IMR-90 (cell line): Measurements from ENCODE around the gene IVL. TPM values are rescaled to one million over a fixed set of nuclear protein-coding genes. Genes with fewer than 3 reads are reported as not detected.

Experiments
- ATAC-seq: fragments of 200-7000 bp; cut with Tn5 transposase; 2 replicates; pipeline ENCODE4 v1.9.1; 2020; ENCODE audit warnings: low read depth, mild to moderate bottlenecking, moderate library complexity
- BruUV-seq: library from RNA; stranded (reverse); fragments of 400-500 nt; replicated peaks from 2 replicates; lab custom pipeline; 2021; lab: Mats Ljungman, UMichigan
- CTCF ChIA-PET: fragments of 300-600 bp; formaldehyde crosslinking; extraction: SDS; loops from one replicate; lab custom pipeline; 2021; ENCODE audit warnings: antibody characterized with exemption; lab: Yijun Ruan, JAX
- POLR2A ChIA-PET: fragments of 300-600 bp; sonication (Branson Sonifier 250); formaldehyde crosslinking; loops from one replicate; lab custom pipeline; 2022; ENCODE audit warnings: antibody characterized with exemption; ENCODE audit not compliant: unreplicated experiment; lab: Charles Lee
- DNase-seq: peaks from one replicate; pipeline ENCODE4 v3.0.0; 2013
- H2AFZ ChIP-seq: replicated peaks from 2 replicates; pipeline ENCODE3; 2013; ENCODE audit warnings: low read length, mild to moderate bottlenecking; ENCODE audit not compliant: poor library complexity
- H2AK5ac ChIP-seq: 2 replicates; pipeline ENCODE4 v1.6.1; 2013; ENCODE audit warnings: low read depth, low read length, inconsistent platforms
- H2AK9ac ChIP-seq: replicated peaks from 2 replicates; pipeline ENCODE3; 2013; ENCODE audit warnings: mild to moderate bottlenecking, low read depth, low read length, moderate library complexity; ENCODE audit not compliant: poor library complexity
- H2BK120ac ChIP-seq: 2 replicates; pipeline ENCODE4 v1.6.1; 2013; ENCODE audit warnings: low read depth, low read length, inconsistent platforms
- H2BK15ac ChIP-seq: 3 replicates; pipeline ENCODE4 v1.6.1; 2013; ENCODE audit warnings: low read depth, low read length, inconsistent platforms
- H2BK20ac ChIP-seq: 2 replicates; pipeline ENCODE4 v1.6.1; 2013; ENCODE audit warnings: low read depth, mild to moderate bottlenecking, inconsistent platforms, low read length, moderate library complexity
- H2BK5ac ChIP-seq: 2 replicates; pipeline ENCODE4 v1.6.1; 2013; ENCODE audit warnings: mild to moderate bottlenecking, low read depth, low read length, inconsistent platforms; ENCODE audit not compliant: poor library complexity, severe bottlenecking
- H3K14ac ChIP-seq: replicated peaks from 2 replicates; pipeline ENCODE4 v1.6.1; 2013; ENCODE audit warnings: low read depth, low read length, inconsistent platforms
- H3K18ac ChIP-seq: 2 replicates; pipeline ENCODE4 v1.6.1; 2013; ENCODE audit warnings: low read depth, low read length, control low read depth
- H3K23ac ChIP-seq: 2 replicates; pipeline ENCODE4 v1.6.1; 2013; ENCODE audit warnings: low read depth, low read length, inconsistent platforms
- H3K27ac ChIP-seq: 2 replicates; pipeline ENCODE4 v1.5.1; 2013; ENCODE audit warnings: mild to moderate bottlenecking, control low read depth, low read length; ENCODE audit not compliant: insufficient read depth
- H3K27me3 ChIP-seq: 2 replicates; pipeline ENCODE4 v1.6.1; 2013; ENCODE audit warnings: low read length; ENCODE audit not compliant: control insufficient read depth, insufficient read depth
- H3K36me3 ChIP-seq: 2 replicates; pipeline ENCODE4 v1.6.1; 2013; ENCODE audit warnings: low read length, mixed read lengths; ENCODE audit not compliant: control insufficient read depth, insufficient read depth
- H3K4ac ChIP-seq: 2 replicates; pipeline ENCODE4 v1.6.1; 2013; ENCODE audit warnings: low read depth, low read length, inconsistent platforms
- H3K4me1 ChIP-seq: 2 replicates; pipeline ENCODE4 v1.6.1; 2013; ENCODE audit warnings: low read length, mixed read lengths; ENCODE audit not compliant: control insufficient read depth, insufficient read depth
- H3K4me2 ChIP-seq: 2 replicates; pipeline ENCODE4 v1.6.1; 2013; ENCODE audit warnings: low read depth, mild to moderate bottlenecking, control low read depth, low read length, moderate library complexity
- H3K4me3 ChIP-seq: 2 replicates; pipeline ENCODE4 v1.5.1; 2013; ENCODE audit warnings: low read depth, mild to moderate bottlenecking, control low read depth, low read length, moderate library complexity; ENCODE audit not compliant: insufficient read depth
- H3K56ac ChIP-seq: 2 replicates; pipeline ENCODE4 v1.6.1; 2013; ENCODE audit warnings: low read length, inconsistent platforms; ENCODE audit not compliant: insufficient read depth; ENCODE audit errors: extremely low read depth
- H3K79me1 ChIP-seq, 2 experiments: 2 replicates each; pipeline ENCODE4 v1.6.1; 2013; ENCODE audit warnings: low read length in 2 of 2, inconsistent platforms in 1 of 2, low read depth in 1 of 2
- H3K9ac ChIP-seq: 2 replicates; pipeline ENCODE4 v1.6.1; 2013; ENCODE audit warnings: low read depth, low read length, control low read depth
- H3K9me1 ChIP-seq: 2 replicates; pipeline ENCODE4 v1.6.1; 2013; ENCODE audit warnings: low read length, inconsistent platforms; ENCODE audit not compliant: insufficient read depth
- H3K9me3 ChIP-seq: 2 replicates; pipeline ENCODE4 v1.6.1; 2013; ENCODE audit warnings: low read length; ENCODE audit not compliant: control insufficient read depth, insufficient read depth
- H4K20me1 ChIP-seq: 2 replicates; pipeline ENCODE4 v1.6.1; 2013; ENCODE audit warnings: low read length, inconsistent platforms; ENCODE audit not compliant: insufficient read depth
- H4K5ac ChIP-seq: 2 replicates; pipeline ENCODE4 v1.6.1; 2013; ENCODE audit warnings: mild to moderate bottlenecking, low read depth, low read length, control low read depth
- H4K8ac ChIP-seq, 2 experiments: 2 replicates each; pipeline ENCODE4 v1.6.1; 2013; ENCODE audit warnings: low read depth in 2 of 2, low read length in 2 of 2, control low read depth in 1 of 2, inconsistent platforms in 1 of 2
- H4K91ac ChIP-seq: 2 replicates; pipeline ENCODE4 v1.6.1; 2013; ENCODE audit warnings: low read depth, low read length, inconsistent platforms; ENCODE audit not compliant: insufficient read depth
- BHLHE40 ChIP-seq: fragments of 150-350 bp; IDR thresholded peaks from 2 replicates; pipeline ENCODE4 v1.6.1; 2016; ENCODE audit warnings: mild to moderate bottlenecking, low read depth, low read length
- CEBPB ChIP-seq: IDR thresholded peaks from 2 replicates; pipeline ENCODE4 v1.6.1; 2012; ENCODE audit warnings: low read depth, low read length, improper control_type of control experiment
- MAFK ChIP-seq: IDR thresholded peaks from 2 replicates; pipeline ENCODE4 v1.6.1; 2012; ENCODE audit warnings: low read depth, low read length, improper control_type of control experiment
- NFE2L2 ChIP-seq: fragments of 150-350 bp; IDR thresholded peaks from 2 replicates; pipeline ENCODE4 v1.6.1; 2016; ENCODE audit warnings: low read depth, mild to moderate bottlenecking, low read length
- WGBS, 2 experiments: methylation state at CpG; one replicate each; pipeline versions ENCODE4 v1.1.5 to v1.1.7; 2013; ENCODE audit warnings: missing lambda C conversion rate in 2 of 2; ENCODE audit not compliant: insufficient read length in 1 of 2; ENCODE audit errors: extremely low coverage in 2 of 2; 5-methylcytosine and 5-hydroxymethylcytosine counted together
- dilution Hi-C: fragments of 300-500 bp; cut with HindIII; formaldehyde crosslinking; loops from one replicate; pipeline ENCODE4 v1.14.3; 2018; ENCODE audit warnings: low sequenced_read_pairs; ENCODE audit not compliant: unreplicated experiment
- in situ Hi-C: fragments of 300-500 bp; cut with MboI; formaldehyde crosslinking; loops from 3 replicates; pipeline ENCODE4 v1.14.3; 2019; ENCODE audit warnings: low sequenced_read_pairs, inconsistent platforms, mixed read lengths
- intact Hi-C: fragments of 100-400 bp; cut with micrococcal nuclease; formaldehyde crosslinking; loops from 2 replicates; pipeline ENCODE4 v1.10.0; 2022
- polyA plus RNA-seq, 3 experiments: library from polyadenylated mRNA; depleted of rRNA; stranded (reverse); fragments of >200 nt; gene quantifications; 2 replicates each; pipeline ENCODE4 v1.2.3, GENCODE V29; 2012; ENCODE audit warnings: low replicate concordance in 1 of 3
- total RNA-seq: library from RNA; depleted of rRNA; stranded (reverse); fragments of >200 nt; gene quantifications from 2 replicates; pipeline ENCODE4 v1.2.3, GENCODE V29; 2012

IVL gene
- total and polyA plus RNA-seq, 2 of the 4 experiments (the other 2 are of a cell fraction) = not detected

- Histone ChIP-seq H2AK5ac (no peak overlapping the region), H2BK20ac (no peak overlapping the region), H2BK15ac (no peak overlapping the region), H3K9ac (no peak overlapping the region), H3K4ac (no peak overlapping the region), H3K4me1 (no peaks in the 10 kb centered on the region), H3K79me1 (no peaks in the 10 kb centered on the region), H3K36me3 (no peaks in the 10 kb centered on the region), H3K4me2 (no peak overlapping the region), H4K91ac (no peak overlapping the region), H3K9me3 (no peaks in the 10 kb centered on the region), H4K8ac (no peak overlapping the region), H3K18ac (no peak overlapping the region), H4K5ac (no peak overlapping the region), H3K14ac (no peak overlapping the region), H3K23ac (no peak overlapping the region), H3K27me3 (no peaks in the 10 kb centered on the region), H2BK120ac (no peak overlapping the region), H2AFZ (no peak overlapping the region), H3K27ac (no peak overlapping the region), H2AK9ac (no peak overlapping the region), H2BK5ac (no peak overlapping the region), H3K56ac (no peak overlapping the region), H4K20me1 (no peaks in the 10 kb centered on the region), H3K4me3 (no peak overlapping the region), H3K9me1 (no peaks in the 10 kb centered on the region)
- TF ChIP-seq NFE2L2 (no peak), CEBPB (no peak), MAFK (no peak), BHLHE40 (no peak)
- ChIA-PET CTCF (no interaction called here), POLR2A (no interaction called here)
- intact Hi-C loops (no loop called here), in situ Hi-C loops (no loop called here), dilution Hi-C loops (no loop called here)
- WGBS, 2 experiments = 60% methylated on average over 1 of the region's 2 CpGs; no CpG with 5 or more reads in 1 of the 2 experiments
- BruUV-seq = no TSS peak
- ATAC-seq (no peak), DNase-seq (no peak)
These were observed 24.9 kb downstream of the IVL start for GRCh38 chr1:152933196-152933595.
